Stimulated activated CD4-positive, alpha-beta T cell treated with anti-CD3 and anti-CD28 coated beads, Interleukin-4, amount 100 ng/mL, for 4 hours (primary cell): ENCODE measurements around the gene RDH16.
"Not testable (repeated sequence)": the region's sequence is repeated elsewhere in the genome, so short reads cannot be mapped to it uniquely, and the experiment has no call there.

Source experiments
- DNase-seq, 2 experiments: peaks; one replicate each; pipeline ENCODE4 v3.0.0-alpha.2; 2020

Gene RDH16

DNA sequence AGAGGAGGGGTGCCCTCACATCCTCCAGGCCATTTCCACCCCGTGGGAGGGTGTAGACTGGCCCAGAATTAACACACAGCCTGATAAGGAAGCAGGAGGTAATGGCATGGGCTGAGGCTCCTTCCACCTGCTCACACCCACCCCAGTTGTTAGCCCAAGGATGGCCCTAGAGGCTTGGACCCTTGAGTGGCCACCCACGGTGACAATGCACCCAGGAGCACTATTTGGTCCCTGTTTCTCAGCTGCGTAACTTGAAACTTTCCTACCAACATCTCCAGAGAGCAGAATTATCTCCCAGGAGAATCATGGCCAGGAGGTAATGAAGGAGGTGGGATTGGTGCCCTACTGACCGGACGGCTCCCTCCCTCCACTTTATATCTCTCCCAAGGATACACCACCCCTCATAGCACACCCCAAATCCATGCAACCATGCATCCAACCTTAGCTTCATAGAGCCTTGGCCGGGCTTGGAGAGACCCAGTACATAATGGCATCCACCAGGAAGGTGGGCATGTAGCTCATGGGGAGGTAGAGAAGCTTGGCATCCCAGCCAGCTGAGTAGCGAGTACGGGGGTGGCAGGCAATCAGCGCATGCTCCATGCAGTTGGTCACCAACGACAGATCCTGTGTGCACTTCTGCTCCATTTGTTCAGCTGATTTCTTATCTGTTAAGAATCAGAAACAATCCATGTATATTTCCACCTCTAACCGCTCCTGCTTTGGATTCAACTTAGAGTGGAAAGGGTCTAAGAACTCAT, 5.6 kb downstream of the RDH16 start:
- DNase-seq, result no peak

DNA sequence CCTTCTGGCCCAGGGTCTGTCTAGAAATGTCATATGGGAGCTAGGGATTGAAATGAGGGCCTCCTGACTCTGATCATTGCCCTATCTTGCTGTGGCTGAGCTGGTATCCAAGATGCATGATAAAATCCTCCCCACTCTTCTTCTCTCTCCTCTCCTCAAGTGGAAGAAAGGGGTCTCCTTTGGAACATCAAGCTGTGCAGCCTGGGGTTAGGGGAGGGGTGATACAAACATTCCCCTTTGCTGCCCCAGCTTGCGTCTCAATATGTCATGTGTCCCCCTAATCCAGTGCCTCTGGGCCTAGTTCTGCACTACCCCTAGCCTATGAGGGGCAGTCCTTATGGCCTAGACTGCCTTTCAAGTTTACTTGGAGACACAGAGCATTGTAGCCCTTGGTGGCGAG, 8.5 kb downstream of the RDH16 start:
- DNase-seq, result no peak

DNA sequence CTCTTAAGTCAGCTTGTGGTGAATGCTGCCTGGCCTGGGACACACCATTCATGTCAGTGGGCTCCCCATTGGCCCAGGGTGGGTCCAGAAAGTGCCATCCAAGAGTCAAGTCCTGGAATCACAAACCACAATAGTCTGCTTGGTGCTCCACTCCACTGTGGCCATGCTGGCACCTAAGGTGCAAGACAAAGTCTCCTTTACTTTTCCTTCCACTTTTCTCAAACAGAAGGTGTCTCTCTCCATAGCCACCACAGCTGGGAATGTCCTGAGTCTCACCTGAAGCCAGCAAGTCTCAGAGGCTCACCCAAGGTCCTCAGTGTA, 9.0 kb downstream of the RDH16 start:
- DNase-seq, result no peak

- DNase-seq, result no peak
These were observed 9.6 kb downstream of the RDH16 start for GRCh38 chr12:56947633-56948456.

- no peak for DNase-seq
These were observed 13.5 kb downstream of the RDH16 start for GRCh38 chr12:56943878-56944277.

DNA sequence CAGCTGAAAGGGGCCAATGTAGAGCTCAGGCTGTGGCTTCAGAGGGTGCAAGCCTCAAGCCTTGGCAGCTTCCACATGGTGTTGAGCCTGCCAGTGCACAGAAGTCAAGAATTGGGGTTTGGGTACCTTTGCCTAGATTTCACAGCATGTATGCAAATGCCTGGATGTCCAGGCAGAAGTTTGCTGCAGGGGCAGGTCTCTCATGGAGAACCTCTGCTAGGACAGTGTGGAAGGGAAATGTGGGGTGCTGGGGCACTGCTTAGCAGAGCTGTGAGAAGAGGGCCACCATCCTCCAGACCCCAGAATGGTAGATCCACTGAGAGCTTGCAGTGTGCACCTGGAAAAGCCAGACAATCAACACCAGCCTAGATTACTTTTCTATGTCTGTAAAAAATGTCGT, 14.0 kb downstream of the RDH16 start:
- DNase-seq, result not testable (repeated sequence)

DNA sequence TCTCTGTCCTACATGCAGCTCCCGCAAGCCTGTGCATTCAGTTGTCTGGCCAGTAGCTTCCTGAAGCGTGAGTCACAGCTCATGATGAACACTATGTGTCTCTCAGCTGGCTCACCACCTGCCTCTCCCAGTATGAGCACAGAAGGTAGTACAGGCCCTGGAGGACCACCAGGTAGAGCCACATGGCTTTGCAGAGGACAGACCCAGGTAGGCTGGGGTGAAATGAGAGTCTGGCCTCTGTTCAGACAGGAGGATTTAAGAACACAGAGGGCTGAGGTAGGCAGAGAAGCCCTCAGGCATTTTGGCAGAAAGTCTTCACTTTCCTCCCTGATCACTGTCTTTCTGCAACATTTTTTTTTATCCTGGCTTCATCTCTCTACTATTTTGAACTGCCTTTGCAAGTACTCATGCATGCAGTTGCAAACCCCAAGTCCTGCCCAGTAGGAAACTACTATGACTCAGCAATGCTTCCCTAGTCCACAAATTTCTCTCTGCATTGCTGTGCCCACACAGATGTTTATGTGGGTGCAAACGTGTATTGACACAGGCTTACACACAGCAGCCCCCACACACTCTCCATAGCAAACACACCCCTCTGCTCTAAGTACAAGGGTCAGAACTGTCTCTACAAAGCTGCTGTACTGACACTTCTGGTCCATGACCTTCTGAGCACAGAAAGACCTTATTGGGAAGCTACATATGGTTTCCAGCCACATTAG, 15.9 kb downstream of the RDH16 start:
- DNase-seq, result no peak

DNA sequence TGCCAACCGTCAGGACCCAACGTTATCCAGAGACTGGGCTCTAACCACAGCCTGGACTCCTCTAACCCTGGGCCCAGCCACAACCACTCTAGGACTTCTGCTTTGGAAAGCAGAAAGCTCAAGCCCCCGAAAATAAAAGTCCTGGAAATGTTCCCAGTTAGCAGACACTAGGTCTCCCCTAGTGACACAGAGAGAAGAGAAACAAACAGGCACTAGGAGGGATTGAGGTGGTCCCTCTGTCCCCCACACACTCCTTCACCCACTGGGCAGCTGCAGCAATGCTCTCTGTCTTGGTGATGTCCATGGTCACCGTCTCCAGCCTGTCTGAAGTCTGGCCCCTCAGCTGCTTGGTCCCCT, 16.5 kb downstream of the RDH16 start:
- not testable (repeated sequence) for DNase-seq

- no peak for DNase-seq
These were observed 21.7 kb downstream of the RDH16 start for GRCh38 chr12:56935752-56936151.

GRCh38 chr12:56935157-56935556, 22.3 kb downstream of the RDH16 start:
- DNase-seq, result no peak

- DNase-seq, result no peak
These were observed 23.4 kb downstream of the RDH16 start, which contains the start of gene SDR9C7 for GRCh38 chr12:56933826-56934625. Gene SDR9C7, minus strand, starts transcription at chr12:56934408. Its CDS starts 147 bp downstream, at chr12:56934261.

DNA sequence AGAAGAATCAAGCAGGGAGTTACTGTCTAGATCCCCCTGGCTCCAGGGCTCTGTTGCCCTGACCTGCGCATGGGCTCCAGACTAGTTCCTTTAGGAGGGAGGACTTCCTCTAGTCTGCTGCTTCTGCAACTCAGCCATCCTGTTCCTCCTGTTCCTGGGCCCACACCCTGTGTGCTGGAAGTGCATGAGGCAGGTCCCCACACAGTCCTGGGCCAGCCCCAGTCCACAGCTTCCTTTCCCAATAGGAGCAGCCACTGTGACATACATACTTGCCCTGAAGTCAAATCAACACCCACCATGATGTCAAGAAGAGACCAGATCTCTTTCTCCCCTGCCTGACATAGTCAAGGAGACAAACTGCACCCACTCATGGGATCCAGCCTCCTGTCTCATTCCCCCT, 24.5 kb downstream of the RDH16 start:
- no peak for DNase-seq

DNA sequence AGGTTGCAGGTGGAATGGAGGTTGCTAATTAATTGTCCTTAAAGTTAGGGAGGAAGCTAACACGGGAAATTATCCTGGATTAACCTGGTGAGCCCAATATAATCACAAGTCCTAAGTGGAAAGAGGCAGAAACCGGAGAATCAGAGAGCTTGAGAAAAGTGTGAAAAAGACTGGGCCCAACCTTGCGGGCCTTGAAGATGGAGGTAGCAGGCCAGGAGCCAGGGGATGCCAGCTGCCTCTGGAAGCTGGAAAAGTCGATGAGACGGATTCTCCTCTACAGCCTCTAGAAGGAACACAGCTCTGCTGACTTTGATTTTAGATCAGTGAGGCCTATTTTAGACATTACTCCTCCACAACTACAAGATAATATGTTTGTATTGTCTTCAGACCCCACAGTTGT, 25.3 kb downstream of the RDH16 start:
- no peak for DNase-seq

DNA sequence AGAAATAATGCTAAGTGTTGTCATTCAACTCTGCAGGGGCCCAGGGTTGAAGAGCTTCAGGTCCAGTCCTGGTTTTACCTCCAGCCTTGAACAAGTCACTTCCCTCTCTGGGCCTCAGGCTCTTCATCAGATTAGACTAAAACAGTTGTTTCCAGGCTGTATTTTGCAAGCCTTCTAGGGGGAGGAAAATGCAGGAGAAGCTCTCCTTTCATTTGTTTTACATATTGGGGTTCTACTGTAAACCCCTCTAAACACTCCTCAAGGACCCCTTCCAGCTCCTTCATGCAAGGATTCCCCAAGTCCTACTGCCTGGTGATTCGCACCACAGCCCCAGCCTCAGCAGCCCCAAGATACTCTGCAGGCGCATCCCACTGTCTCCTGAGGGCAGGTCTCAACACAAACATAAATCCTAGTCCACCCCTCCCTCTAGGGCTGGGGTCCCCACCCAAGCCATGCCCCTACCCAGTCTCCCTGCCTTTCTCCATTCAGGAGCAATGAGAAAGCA, 25.9 kb downstream of the RDH16 start:
- DNase-seq, result no peak

- DNase-seq, result no peak
These were observed 27.2 kb downstream of the RDH16 start for GRCh38 chr12:56930241-56930640.

GRCh38 chr12:56929780-56930179, 27.6 kb downstream of the RDH16 start:
- no peak for DNase-seq

DNA sequence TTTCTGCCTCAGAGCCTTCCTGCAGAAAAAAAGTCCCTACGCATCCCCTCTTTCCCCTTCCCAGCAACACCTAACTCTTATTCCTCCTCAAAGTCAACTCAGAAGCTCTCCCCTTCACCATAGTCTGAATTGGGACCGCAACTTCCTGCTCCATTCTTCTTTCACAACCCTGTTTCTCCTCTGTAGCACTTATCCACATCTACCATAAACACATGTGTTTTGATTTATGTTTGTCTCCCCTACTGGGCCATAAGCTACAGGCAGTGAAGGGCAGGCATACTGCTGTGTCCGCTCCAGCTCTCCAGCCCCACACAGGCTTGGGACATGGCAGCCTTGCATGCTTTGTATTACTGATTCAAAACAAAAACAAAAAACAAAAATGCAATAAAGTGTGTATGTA, 29.1 kb downstream of the RDH16 start:
- no peak for DNase-seq

DNA sequence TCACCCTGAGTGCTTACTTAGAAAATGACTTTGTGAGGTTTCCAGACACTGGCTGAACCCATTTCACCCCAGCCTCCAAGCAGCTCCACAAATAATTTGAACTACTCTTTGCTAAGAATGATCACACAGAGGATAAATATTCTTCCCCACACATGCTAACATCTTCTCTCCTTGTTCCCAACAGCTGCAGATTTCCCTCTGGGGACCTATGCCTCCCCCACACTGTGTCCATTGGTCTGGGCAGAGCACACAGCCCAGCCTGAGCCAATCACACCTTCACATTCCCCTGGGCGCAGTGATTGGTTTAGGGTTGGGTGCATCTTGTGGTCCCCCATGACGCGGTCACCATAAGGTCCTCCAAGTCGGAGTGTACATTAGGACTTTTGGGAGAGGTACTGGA, 30.1 kb downstream of the RDH16 start:
- no peak for DNase-seq

DNA sequence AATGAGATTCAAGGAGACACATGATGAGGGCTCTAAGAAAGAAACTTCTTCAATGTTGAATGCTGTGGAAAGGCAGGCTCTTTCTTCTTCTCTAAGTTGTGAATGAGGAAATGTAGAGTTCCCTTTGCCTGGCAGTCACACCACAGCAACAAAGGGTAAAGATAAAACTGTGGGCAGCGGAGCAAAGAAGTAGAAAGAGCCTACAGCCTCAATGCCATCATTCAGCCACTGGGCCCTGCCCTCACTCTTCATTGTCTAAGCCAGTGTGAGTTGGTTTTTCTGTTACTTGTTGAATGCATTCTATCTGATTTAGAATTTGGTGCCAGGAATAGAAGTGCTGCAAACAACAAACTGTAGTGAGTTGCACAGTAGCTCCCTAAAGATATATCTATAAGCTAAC, 35.4 kb downstream of the RDH16 start:
- no peak for DNase-seq

- no peak for DNase-seq
These were observed 36.1 kb downstream of the RDH16 start for GRCh38 chr12:56921346-56921745.

DNA sequence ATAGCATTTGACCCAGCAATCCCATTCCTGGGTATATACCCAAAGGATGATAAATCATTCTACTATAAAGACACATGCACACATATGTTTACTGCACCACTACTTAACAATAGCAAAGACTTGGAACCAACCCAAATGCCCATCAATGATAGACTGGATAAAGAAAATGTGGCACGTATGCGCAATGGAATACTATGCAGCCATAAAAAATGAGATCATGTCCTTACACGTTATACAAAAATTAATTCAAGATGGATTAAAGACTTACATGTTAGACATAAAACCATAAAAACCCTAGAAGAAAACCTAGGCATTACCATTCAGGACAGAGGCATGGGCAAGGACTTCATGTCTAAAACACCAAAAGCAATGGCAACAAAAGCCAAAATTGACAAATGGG, 39.3 kb downstream of the RDH16 start:
- DNase-seq, result not testable (repeated sequence)

DNA sequence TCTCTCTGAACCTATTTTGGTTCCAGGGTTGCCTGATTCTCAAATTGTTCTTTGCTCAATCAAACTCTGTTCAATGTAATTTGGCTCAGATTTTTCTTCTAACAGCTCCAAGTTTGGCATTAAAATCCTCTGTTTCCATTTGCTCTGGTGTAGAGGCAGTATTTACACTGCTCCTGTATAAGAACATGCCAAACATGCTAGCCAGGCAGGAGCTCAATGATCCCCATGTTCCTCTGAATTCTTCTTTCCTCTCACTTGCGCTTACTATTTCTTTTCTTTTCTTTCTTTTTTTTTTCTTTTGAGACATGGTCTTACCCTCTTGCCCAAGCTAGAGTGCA, 40.4 kb downstream of the RDH16 start:
- DNase-seq, result no peak
